C4-2B (cell line): ENCODE measurements around the gene COX4I2.

ENCODE experiments used
- ZFX ChIP-seq: fragments of 450-650 bp; IDR thresholded peaks from 2 replicates; pipeline ENCODE4 v1.6.1; 2017
- TF ChIP-seq, protein P1 (sequence below): fragments of 450-650 bp; conservative IDR thresholded peaks from 2 replicates; pipeline ENCODE4 v1.5.1; 2017; ENCODE audit warnings: mild to moderate bottlenecking

DNA sequence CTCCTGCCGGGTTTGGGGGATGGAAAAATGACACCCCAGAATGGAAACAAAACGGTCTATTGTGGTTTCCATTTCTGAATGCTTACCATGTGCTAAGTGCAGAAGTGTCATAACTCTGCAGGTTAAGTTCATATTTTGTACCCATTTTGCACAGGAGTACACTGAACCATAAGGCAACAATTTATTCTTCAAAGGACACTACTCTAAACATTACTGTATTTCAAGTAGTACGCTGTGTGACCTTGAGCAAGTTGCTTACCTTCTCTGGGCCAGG lies 42.4 kb upstream of the COX4I2 start:
- TF ChIP-seq, protein P1, sequence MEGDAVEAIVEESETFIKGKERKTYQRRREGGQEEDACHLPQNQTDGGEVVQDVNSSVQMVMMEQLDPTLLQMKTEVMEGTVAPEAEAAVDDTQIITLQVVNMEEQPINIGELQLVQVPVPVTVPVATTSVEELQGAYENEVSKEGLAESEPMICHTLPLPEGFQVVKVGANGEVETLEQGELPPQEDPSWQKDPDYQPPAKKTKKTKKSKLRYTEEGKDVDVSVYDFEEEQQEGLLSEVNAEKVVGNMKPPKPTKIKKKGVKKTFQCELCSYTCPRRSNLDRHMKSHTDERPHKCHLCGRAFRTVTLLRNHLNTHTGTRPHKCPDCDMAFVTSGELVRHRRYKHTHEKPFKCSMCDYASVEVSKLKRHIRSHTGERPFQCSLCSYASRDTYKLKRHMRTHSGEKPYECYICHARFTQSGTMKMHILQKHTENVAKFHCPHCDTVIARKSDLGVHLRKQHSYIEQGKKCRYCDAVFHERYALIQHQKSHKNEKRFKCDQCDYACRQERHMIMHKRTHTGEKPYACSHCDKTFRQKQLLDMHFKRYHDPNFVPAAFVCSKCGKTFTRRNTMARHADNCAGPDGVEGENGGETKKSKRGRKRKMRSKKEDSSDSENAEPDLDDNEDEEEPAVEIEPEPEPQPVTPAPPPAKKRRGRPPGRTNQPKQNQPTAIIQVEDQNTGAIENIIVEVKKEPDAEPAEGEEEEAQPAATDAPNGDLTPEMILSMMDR, result no peak
- TF ChIP-seq ZFX, result no peak
